Thymus (tissue), 11 donors: Measurements from ENCODE around the gene EXOC4. TPM values are rescaled to one million over a fixed set of nuclear protein-coding genes. Genes with fewer than 3 reads are reported as not detected.

ENCODE experiments used
- DNase-seq, 9 donors: peaks; one replicate each; pipeline ENCODE4 v3.0.0-alpha.2; 2013; ENCODE audit warnings: low spot score in 9 of 9, low read depth in 6 of 9, missing footprints in 1 of 9
- H3K27ac ChIP-seq, 2 donors: one replicate each; pipeline ENCODE4 v1.5.1; 2013; ENCODE audit warnings: control low read depth in 1 of 2, low read depth in 1 of 2, low read length in 1 of 2, mild to moderate bottlenecking in 1 of 2, moderate library complexity in 1 of 2
- H3K27me3 ChIP-seq, 2 donors: one replicate each; pipeline ENCODE4 v1.5.1; 2013; ENCODE audit warnings: low read length in 1 of 2; ENCODE audit not compliant: control insufficient read depth in 2 of 2, insufficient read depth in 1 of 2
- H3K36me3 ChIP-seq, 2 donors: one replicate each; pipeline ENCODE4 v1.5.1; 2013; ENCODE audit warnings: low read length in 1 of 2, mild to moderate bottlenecking in 1 of 2, moderate library complexity in 1 of 2; ENCODE audit not compliant: control insufficient read depth in 2 of 2, insufficient read depth in 2 of 2
- H3K4me1 ChIP-seq, 2 donors: one replicate each; pipeline ENCODE4 v1.5.1; 2013; ENCODE audit warnings: low read length in 2 of 2; ENCODE audit not compliant: control insufficient read depth in 2 of 2, insufficient read depth in 2 of 2
- H3K4me3 ChIP-seq, 2 donors: one replicate each; pipeline ENCODE4 v1.5.1; 2013; ENCODE audit warnings: low read length in 2 of 2, control low read depth in 1 of 2, mild to moderate bottlenecking in 1 of 2
- H3K9me3 ChIP-seq, 2 donors: one replicate each; pipeline ENCODE4 v1.5.1; 2013; ENCODE audit warnings: low read length in 1 of 2, mild to moderate bottlenecking in 1 of 2; ENCODE audit not compliant: control insufficient read depth in 2 of 2, insufficient read depth in 1 of 2
- WGBS: extraction: QIAGEN DNeasy Blood & Tissue Kit; methylation state at CpG from one replicate; pipeline ENCODE4 v1.1.7; 2013; 5-methylcytosine and 5-hydroxymethylcytosine counted together
- polyA plus RNA-seq: library from polyadenylated mRNA; stranded (reverse); fragments of 200-250 nt; gene quantifications from one replicate; pipeline ENCODE4 v1.2.3, GENCODE V29; 2013
- total RNA-seq: library from RNA; stranded (reverse); fragments of 120-200 nt; gene quantifications from one replicate; pipeline ENCODE4 v1.2.4, GENCODE V29; 2013
- donor health status: healthy.

The EXOC4 gene
- total and polyA plus RNA-seq, 2 donors, result 25.5 to 51.2 TPM

GRCh38 chr7:133369130-133369529 lies 116.3 kb downstream of the EXOC4 start:
- DNase-seq, result no peak
- WGBS, result 97% methylated on average over 3 of the region's 3 CpGs
- Histone ChIP-seq H3K4me3 (no peak overlapping the region), H3K9me3 (no peaks in the 10 kb centered on the region), H3K27me3 (no peaks in the 10 kb centered on the region), H3K4me1 (peaks cover 0 to 2% of the 10 kb centered on the region in 2 donors), H3K36me3 (no peaks in the 10 kb centered on the region), H3K27ac (no peak overlapping the region)

GRCh38 chr7:133371616-133372015 lies 118.7 kb downstream of the EXOC4 start:
- Histone ChIP-seq H3K27me3 (no peaks in the 10 kb centered on the region), H3K36me3 (peaks cover 3% of the 10 kb centered on the region in 2 donors), H3K4me1 (peaks cover 0 to 2% of the 10 kb centered on the region in 2 donors), H3K27ac (no peak overlapping the region), H3K9me3 (no peaks in the 10 kb centered on the region), H3K4me3 (no peak overlapping the region)
- DNase-seq, result no peak
- WGBS, result over 99% methylated on average over 4 of the region's 4 CpGs

GRCh38 chr7:133372337-133372736 lies 119.5 kb downstream of the EXOC4 start:
- DNase-seq, result no peak
- Histone ChIP-seq H3K4me3 (no peak overlapping the region), H3K9me3 (no peaks in the 10 kb centered on the region), H3K4me1 (peaks cover 0 to 2% of the 10 kb centered on the region in 2 donors), H3K27ac (no peak overlapping the region), H3K36me3 (peaks cover 3 to 4% of the 10 kb centered on the region in 2 donors), H3K27me3 (no peaks in the 10 kb centered on the region)
- WGBS, result 98% methylated on average over 1 of the region's 1 CpG

- no peak overlapping the region for H3K4me3 ChIP-seq
- H3K36me3 ChIP-seq, result peaks cover 3 to 4% of the 10 kb centered on the region in 2 donors
- peaks cover 0 to 2% of the 10 kb centered on the region in 2 donors for H3K9me3 ChIP-seq
- no peak overlapping the region for H3K27ac ChIP-seq
- H3K4me1 ChIP-seq, result peaks cover 0 to 2% of the 10 kb centered on the region in 2 donors
- H3K27me3 ChIP-seq, result no peaks in the 10 kb centered on the region
- no peak for DNase-seq
- 97% methylated on average over 1 of the region's 1 CpG for WGBS
Observed at GRCh38 chr7:133376514-133376913, 123.6 kb downstream of the EXOC4 start.

GRCh38 chr7:133381965-133382364 lies 129.1 kb downstream of the EXOC4 start:
- no peak overlapping the region for H3K27ac ChIP-seq
- no peak for DNase-seq
- H3K36me3 ChIP-seq, result no peaks in the 10 kb centered on the region
- H3K9me3 ChIP-seq, result peaks cover 0 to 2% of the 10 kb centered on the region in 2 donors
- no peak overlapping the region for H3K4me3 ChIP-seq
- H3K27me3 ChIP-seq, result no peaks in the 10 kb centered on the region
- WGBS, result 100% methylated on average over 1 of the region's 1 CpG
- H3K4me1 ChIP-seq, result no peaks in the 10 kb centered on the region

GRCh38 chr7:133382775-133383559 lies 130.1 kb downstream of the EXOC4 start:
- Histone ChIP-seq H3K27me3 (no peaks in the 10 kb centered on the region), H3K4me3 (no peak overlapping the region), H3K27ac (no peak overlapping the region), H3K9me3 (peaks cover 0 to under 1% of the 10 kb centered on the region in 2 donors), H3K36me3 (no peaks in the 10 kb centered on the region), H3K4me1 (no peaks in the 10 kb centered on the region)
- 94% methylated on average over 6 of the region's 6 CpGs for WGBS
- no peak for DNase-seq

GRCh38 chr7:133386205-133386604 lies 133.3 kb downstream of the EXOC4 start:
- H3K27ac ChIP-seq, result no peak overlapping the region
- 98% methylated on average over 2 of the region's 2 CpGs for WGBS
- no peaks in the 10 kb centered on the region for H3K27me3 ChIP-seq
- H3K36me3 ChIP-seq, result no peaks in the 10 kb centered on the region
- H3K4me3 ChIP-seq, result no peak overlapping the region
- H3K4me1 ChIP-seq, result no peaks in the 10 kb centered on the region
- DNase-seq, result no peak
- no peaks in the 10 kb centered on the region for H3K9me3 ChIP-seq

GRCh38 chr7:133389727-133390126 lies 136.8 kb downstream of the EXOC4 start:
- DNase-seq, result no peak
- no peaks in the 10 kb centered on the region for H3K4me1 ChIP-seq
- no peaks in the 10 kb centered on the region for H3K27me3 ChIP-seq
- H3K9me3 ChIP-seq, result no peaks in the 10 kb centered on the region
- WGBS, result 97% methylated on average over 4 of the region's 4 CpGs
- H3K27ac ChIP-seq, result no peak overlapping the region
- peaks cover 0 to 3% of the 10 kb centered on the region in 2 donors for H3K36me3 ChIP-seq
- no peak overlapping the region for H3K4me3 ChIP-seq

GRCh38 chr7:133391206-133391605 lies 138.3 kb downstream of the EXOC4 start:
- Histone ChIP-seq H3K9me3 (no peaks in the 10 kb centered on the region), H3K27me3 (no peaks in the 10 kb centered on the region), H3K4me3 (no peak overlapping the region), H3K36me3 (peaks cover 0 to 3% of the 10 kb centered on the region in 2 donors), H3K27ac (no peak overlapping the region), H3K4me1 (no peaks in the 10 kb centered on the region)
- WGBS, result 96% methylated on average over 11 of the region's 11 CpGs
- DNase-seq, result no peak
